ENCODE measurements around the gene CDK19.

CDK19 gene

DNA sequence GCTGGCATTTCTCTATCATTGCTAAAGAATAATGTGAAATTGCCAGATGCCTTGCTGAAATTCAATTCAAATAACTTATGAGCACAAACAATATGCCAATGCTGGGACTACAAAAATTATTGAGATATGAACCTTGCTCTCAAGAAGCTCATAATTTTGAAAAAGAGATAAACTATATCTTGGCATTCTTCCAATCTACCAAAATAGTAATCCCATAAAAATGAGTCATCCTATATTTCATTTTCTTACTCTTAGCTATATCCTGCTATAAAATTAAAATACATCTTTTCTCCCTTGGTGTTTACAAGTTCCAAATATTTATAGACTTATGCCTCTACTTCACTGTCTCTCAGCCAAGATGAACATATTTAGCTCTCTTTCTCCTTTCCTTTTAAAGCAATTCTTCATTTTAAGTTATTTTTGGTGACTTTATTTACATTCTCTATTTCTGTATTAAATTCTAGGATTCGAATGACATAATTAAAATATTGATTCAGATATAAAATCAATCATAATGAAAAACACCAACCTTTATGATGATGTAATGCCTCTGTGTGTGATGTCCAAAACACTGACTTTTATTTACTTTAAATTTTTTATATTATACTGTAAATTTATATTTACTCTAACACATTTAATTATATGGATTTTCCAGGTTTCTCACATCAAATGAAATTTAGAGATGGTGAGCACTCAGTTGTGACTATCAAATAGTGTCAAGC lies 152.6 kb downstream of the CDK19 start:
- FAIRE-seq (no peak), DNase-seq (ENCODE audit: insufficient read length, low spot score) (no peak)
- TF ChIP-seq CTCF (IDR thresholded peaks at IDR 0.05; ENCODE audit: insufficient read depth, missing control alignments), result no peak

DNA sequence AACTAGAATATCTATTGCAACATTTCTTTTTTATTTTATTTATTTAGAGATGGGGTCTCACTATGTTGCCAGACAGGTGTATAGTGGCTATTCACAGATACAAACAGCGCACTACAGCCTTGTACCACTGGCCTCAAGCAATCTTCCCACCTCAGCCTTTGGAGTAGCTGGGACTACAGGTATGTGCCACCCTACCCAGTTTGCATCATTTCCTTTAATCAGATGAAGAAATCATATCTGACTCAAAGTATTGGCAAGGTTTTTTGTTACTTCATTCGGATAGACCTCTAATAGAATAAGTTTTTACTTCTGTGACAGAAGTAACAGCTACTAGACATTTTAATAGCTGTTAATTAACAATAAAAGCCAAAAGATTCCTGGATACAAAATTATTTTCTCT lies 153.9 kb downstream of the CDK19 start:
- no peak for TF ChIP-seq CTCF (IDR thresholded peaks at IDR 0.05; ENCODE audit: insufficient read depth, missing control alignments)
- FAIRE-seq (no peak), DNase-seq (ENCODE audit: insufficient read length, low spot score) (no peak)

- DNase-seq (ENCODE audit: insufficient read length, low spot score) (no peak), FAIRE-seq (no peak)
Measured at GRCh38 chr6:110660066-110660655, 155.1 kb downstream of the CDK19 start.

DNA sequence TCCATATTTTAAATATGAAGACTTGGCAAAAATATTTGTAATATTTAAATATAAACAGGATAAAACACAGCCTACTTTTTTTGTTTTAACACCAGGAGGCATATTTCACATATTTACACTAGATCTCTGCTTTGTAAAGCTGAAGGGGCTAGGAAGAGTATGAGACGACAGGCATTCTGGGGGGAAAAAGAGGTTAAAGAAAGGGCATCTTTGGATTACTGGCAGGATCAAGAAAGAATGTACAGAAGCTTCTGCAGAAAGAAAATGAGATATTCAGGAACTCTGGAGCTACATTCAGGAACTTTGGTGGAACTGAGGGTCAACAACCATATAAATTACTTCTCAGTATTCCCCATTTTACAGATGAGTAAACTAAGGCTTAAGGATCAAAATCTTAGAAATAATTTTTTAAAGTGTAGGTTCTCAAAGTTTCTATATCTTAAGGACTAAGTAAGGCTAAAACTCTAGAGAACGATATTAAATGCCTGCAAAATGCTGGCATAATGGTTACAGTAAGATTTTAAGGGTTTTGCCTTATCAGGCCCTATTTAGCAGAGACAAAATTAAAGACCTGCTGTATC lies 156.5 kb downstream of the CDK19 start:
- FAIRE-seq, result no peak

More at GRCh38 chr6:110660066-110660655, 155.1 kb downstream of the CDK19 start:
- no peak for TF ChIP-seq CTCF (IDR thresholded peaks at IDR 0.05; ENCODE audit: insufficient read depth, missing control alignments)

DNA sequence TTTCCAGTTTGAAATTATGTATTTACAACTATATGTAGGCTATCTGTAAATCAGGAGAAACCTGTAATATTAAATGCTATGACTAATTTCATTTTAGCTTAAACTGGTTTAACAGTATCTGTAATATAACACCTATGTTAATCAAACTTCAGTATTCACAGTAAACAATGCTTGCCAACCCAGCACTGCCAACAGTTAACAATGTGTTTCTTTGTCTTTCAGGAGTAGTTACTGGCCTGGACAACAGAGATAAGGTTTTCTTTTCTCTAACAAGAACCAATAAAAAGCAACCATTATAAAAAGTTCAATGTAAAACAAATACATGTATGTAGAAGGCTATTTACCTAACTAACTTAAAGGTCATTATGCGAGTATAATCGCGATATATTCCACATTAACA lies 158.8 kb downstream of the CDK19 start:
- no peak for TF ChIP-seq CTCF (IDR thresholded peaks at IDR 0.05; ENCODE audit: insufficient read depth, missing control alignments)
- FAIRE-seq (no peak), DNase-seq (ENCODE audit: insufficient read length, low spot score) (no peak)

More for the DNA sequence above, 156.5 kb downstream of the CDK19 start:
- DNase-seq (ENCODE audit: insufficient read length, low spot score), result no peak
- TF ChIP-seq CTCF (IDR thresholded peaks at IDR 0.05; ENCODE audit: insufficient read depth, missing control alignments), result no peak

DNA sequence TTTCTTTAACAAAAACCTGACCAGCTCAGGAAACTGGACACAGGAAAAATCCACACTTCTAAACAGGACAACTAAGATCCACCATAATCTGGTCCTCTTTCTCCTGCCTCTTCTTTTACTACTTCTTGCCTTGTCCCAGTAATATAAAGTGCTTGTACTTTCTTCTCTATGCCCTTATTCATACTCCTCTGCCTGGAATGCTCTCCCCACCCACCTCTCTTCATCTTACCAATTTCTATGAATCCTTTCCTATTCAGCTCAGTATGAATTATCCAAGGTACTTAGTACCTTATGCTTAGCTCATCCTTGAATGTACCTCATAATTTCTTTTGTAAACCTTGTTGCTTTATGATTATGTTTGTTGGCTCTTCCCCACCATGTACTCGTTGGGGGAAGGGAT lies 159.4 kb downstream of the CDK19 start:
- TF ChIP-seq CTCF (IDR thresholded peaks at IDR 0.05; ENCODE audit: insufficient read depth, missing control alignments), result no peak
- no peak for DNase-seq (ENCODE audit: insufficient read length, low spot score)
- peak; percentile 38 for FAIRE-seq
